ENCODE data around the gene KLF3. TPM values are rescaled to one million over a fixed set of nuclear protein-coding genes. Genes with fewer than 3 reads are reported as not detected.
"Not testable (repeated sequence)": the region's sequence is repeated elsewhere in the genome, so short reads cannot be mapped to it uniquely, and the experiment has no call there.

Gene KLF3
- total RNA-seq, 1 experiment from 2014 or later = 16.8 TPM

DNA sequence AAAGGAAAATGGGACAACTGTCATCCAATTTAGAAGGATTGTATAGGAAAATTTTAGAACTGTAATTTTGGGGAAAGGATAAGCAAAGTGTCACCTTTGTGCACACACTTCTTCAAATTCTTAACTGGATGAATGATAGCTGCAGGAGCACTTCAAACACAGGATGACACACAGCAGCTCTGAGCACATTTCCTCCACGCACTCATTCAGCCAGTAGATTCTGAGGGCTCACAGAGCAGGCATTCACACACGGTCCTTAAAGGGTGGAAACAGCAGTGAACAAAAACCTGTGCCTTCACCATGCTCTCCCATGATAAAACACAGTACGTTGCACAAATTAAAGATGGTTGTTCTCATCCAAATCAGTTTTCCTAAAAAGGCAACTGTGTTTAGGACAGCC lies 38.5 kb upstream of the KLF3 start:
- peaks cover 4% of the 10 kb centered on the region for H3K4me1 Mint-ChIP-seq
- ChIA-PET CTCF (no interaction called here), POLR2A (no interaction called here)
- TF ChIP-seq FOXJ3 (CRISPR knock-in tag; IDR thresholded peaks at IDR 0.05; ENCODE audit: borderline replicate concordance) = no peak
- TF ChIP-seq HMGXB4 (CRISPR knock-in tag; IDR thresholded peaks at IDR 0.05) = no peak
- no peak for TF ChIP-seq FOXK1 (CRISPR knock-in tag; IDR thresholded peaks at IDR 0.05)
- no peak for TF ChIP-seq TEAD1 (CRISPR knock-in tag; IDR thresholded peaks at IDR 0.05)
- TF ChIP-seq NR2C2 (CRISPR knock-in tag; IDR thresholded peaks at IDR 0.05) = no peak
- no peak for TF ChIP-seq USF1 (CRISPR knock-in tag; IDR thresholded peaks at IDR 0.05)
- no peak for TF ChIP-seq GTF2I (CRISPR knock-in tag; conservative IDR thresholded peaks at IDR 0.05)
- no peak for TF ChIP-seq ZNF416 (CRISPR knock-in tag; IDR thresholded peaks at IDR 0.05)
- no peak for TF ChIP-seq ZNF219 (CRISPR knock-in tag; IDR thresholded peaks at IDR 0.05; ENCODE audit: borderline replicate concordance)
- no peak for TF ChIP-seq CBFB (CRISPR knock-in tag; IDR thresholded peaks at IDR 0.05; ENCODE audit: low read depth)
- no peak for TF ChIP-seq ZNF121 (CRISPR knock-in tag; IDR thresholded peaks at IDR 0.05)
- H3K9me3 Mint-ChIP-seq = peaks cover 19% of the 10 kb centered on the region
- no peak for DNase-seq (ENCODE audit: low spot score)
- ATAC-seq = no peak
- peaks cover 22% of the 10 kb centered on the region for H3K36me3 Mint-ChIP-seq
- H3K27ac Mint-ChIP-seq = no peak overlapping the region
- H3K27me3 Mint-ChIP-seq (ENCODE audit: low read depth) = no peaks in the 10 kb centered on the region
- no peak overlapping the region for H3K4me3 Mint-ChIP-seq

DNA sequence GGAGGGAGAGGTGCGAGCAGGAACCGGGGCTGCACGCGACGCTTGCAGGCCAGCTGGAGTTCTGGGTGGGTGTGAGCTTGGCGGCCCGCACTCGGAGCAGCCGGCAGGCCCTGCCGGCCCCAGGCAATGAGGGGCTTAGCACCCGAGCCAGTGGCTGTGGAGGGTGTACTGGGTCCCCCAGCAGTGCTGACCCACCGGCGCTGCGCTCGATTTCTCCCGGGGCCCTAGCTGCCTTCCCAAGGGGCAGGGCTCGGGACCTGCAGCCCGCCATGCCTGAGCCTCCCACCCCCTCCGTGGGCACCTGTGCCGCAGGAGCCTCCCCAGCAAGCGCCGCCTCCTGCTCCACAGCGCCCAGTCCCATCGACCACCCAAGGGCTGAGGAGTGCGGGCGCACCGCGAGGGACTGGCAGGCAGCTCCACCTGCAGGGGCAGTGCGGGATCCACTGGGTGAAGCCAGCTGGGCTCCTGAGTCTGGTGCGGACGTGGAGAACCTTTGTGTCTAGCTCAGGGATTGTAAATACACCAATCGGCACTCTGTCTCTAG lies 37.0 kb upstream of the KLF3 start:
- H3K27ac Mint-ChIP-seq; H3K27me3 Mint-ChIP-seq (ENCODE audit: low read depth); DNase-seq (ENCODE audit: low spot score); H3K4me3 Mint-ChIP-seq; H3K4me1 Mint-ChIP-seq; ATAC-seq; POLR2A ChIA-PET: not testable (repeated sequence)
- CTCF ChIA-PET = interaction anchor here (1.0 kb wide), 1 partner anchor 18 kb away, joined by 3 read pairs; no protein-coding TSS in a partner anchor
- peaks cover 22% of the 10 kb centered on the region for H3K36me3 Mint-ChIP-seq
- H3K9me3 Mint-ChIP-seq = peaks cover 19% of the 10 kb centered on the region

- H3K4me3 Mint-ChIP-seq = no peak overlapping the region
- H3K9me3 Mint-ChIP-seq = peaks cover 18% of the 10 kb centered on the region
- DNase-seq (ENCODE audit: low spot score) (no peak), ATAC-seq (no peak)
- peaks cover 21% of the 10 kb centered on the region for H3K36me3 Mint-ChIP-seq
- H3K4me1 Mint-ChIP-seq = peaks cover 6% of the 10 kb centered on the region
- ChIA-PET CTCF (no interaction called here), POLR2A (no interaction called here)
- H3K27ac Mint-ChIP-seq = no peak overlapping the region
- H3K27me3 Mint-ChIP-seq (ENCODE audit: low read depth) = no peaks in the 10 kb centered on the region
- no peak for TF ChIP-seq MYBL2 (CRISPR knock-in tag; IDR thresholded peaks at IDR 0.05)
- TF ChIP-seq SP1 (CRISPR knock-in tag; conservative IDR thresholded peaks at IDR 0.05) = no peak
- no peak for TF ChIP-seq TEAD1 (CRISPR knock-in tag; IDR thresholded peaks at IDR 0.05)
- no peak for TF ChIP-seq ZNF121 (CRISPR knock-in tag; IDR thresholded peaks at IDR 0.05)
- no peak for TF ChIP-seq E2F4 (CRISPR knock-in tag; IDR thresholded peaks at IDR 0.05; ENCODE audit: borderline replicate concordance, low read depth)
- no peak for TF ChIP-seq MAX (CRISPR knock-in tag; IDR thresholded peaks at IDR 0.05)
- no peak for TF ChIP-seq ZNF532 (CRISPR knock-in tag; IDR thresholded peaks at IDR 0.05; ENCODE audit: borderline replicate concordance)
- no peak for TF ChIP-seq ZNF416 (CRISPR knock-in tag; IDR thresholded peaks at IDR 0.05)
- no peak for TF ChIP-seq GTF2I (CRISPR knock-in tag; conservative IDR thresholded peaks at IDR 0.05)
- no peak for TF ChIP-seq FOXJ3 (CRISPR knock-in tag; IDR thresholded peaks at IDR 0.05; ENCODE audit: borderline replicate concordance)
- no peak for TF ChIP-seq ZNF317 (CRISPR knock-in tag; IDR thresholded peaks at IDR 0.05; ENCODE audit: borderline replicate concordance, low read depth)
- TF ChIP-seq, protein P1, sequence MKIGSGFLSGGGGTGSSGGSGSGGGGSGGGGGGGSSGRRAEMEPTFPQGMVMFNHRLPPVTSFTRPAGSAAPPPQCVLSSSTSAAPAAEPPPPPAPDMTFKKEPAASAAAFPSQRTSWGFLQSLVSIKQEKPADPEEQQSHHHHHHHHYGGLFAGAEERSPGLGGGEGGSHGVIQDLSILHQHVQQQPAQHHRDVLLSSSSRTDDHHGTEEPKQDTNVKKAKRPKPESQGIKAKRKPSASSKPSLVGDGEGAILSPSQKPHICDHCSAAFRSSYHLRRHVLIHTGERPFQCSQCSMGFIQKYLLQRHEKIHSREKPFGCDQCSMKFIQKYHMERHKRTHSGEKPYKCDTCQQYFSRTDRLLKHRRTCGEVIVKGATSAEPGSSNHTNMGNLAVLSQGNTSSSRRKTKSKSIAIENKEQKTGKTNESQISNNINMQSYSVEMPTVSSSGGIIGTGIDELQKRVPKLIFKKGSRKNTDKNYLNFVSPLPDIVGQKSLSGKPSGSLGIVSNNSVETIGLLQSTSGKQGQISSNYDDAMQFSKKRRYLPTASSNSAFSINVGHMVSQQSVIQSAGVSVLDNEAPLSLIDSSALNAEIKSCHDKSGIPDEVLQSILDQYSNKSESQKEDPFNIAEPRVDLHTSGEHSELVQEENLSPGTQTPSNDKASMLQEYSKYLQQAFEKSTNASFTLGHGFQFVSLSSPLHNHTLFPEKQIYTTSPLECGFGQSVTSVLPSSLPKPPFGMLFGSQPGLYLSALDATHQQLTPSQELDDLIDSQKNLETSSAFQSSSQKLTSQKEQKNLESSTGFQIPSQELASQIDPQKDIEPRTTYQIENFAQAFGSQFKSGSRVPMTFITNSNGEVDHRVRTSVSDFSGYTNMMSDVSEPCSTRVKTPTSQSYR (CRISPR knock-in tag; IDR thresholded peaks at IDR 0.05) = no peak
- no peak for TF ChIP-seq ZNF138 (CRISPR knock-in tag; conservative IDR thresholded peaks at IDR 0.05)
- TF ChIP-seq, protein P2, sequence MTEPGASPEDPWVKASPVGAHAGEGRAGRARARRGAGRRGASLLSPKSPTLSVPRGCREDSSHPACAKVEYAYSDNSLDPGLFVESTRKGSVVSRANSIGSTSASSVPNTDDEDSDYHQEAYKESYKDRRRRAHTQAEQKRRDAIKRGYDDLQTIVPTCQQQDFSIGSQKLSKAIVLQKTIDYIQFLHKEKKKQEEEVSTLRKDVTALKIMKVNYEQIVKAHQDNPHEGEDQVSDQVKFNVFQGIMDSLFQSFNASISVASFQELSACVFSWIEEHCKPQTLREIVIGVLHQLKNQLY (CRISPR knock-in tag; IDR thresholded peaks at IDR 0.05) = no peak
- TF ChIP-seq NR2C2 (CRISPR knock-in tag; IDR thresholded peaks at IDR 0.05) = no peak
Observed at GRCh38 chr4:38630519-38630918, 33.5 kb upstream of the KLF3 start.

Data from WTC11 (cell line).